NT2/D1 (cell line): Measurements from ENCODE around the gene NAGK.
"Not testable (repeated sequence)": the region's sequence is repeated elsewhere in the genome, so short reads cannot be mapped to it uniquely, and the experiment has no call there.

Experiments
- DNase-seq: peaks from one replicate; pipeline ENCODE4 v3.0.0-alpha.2; 2011; ENCODE audit warnings: low read depth, low spot score
- H3K27me3 ChIP-seq: 2 replicates; pipeline ENCODE4 v1.6.0; 2011; ENCODE audit warnings: mild to moderate bottlenecking; ENCODE audit not compliant: insufficient read length, insufficient read depth
- H3K36me3 ChIP-seq: 2 replicates; pipeline ENCODE4 v1.6.1; 2011; ENCODE audit warnings: mild to moderate bottlenecking, low read length, mixed read lengths; ENCODE audit not compliant: insufficient read depth, insufficient read length
- H3K4me1 ChIP-seq: 2 replicates; pipeline ENCODE4 v1.5.1; 2011; ENCODE audit not compliant: insufficient read depth, insufficient read length
- H3K4me3 ChIP-seq: 2 replicates; pipeline ENCODE4 v1.5.1; 2011; ENCODE audit warnings: low read depth; ENCODE audit not compliant: insufficient read length
- H3K9ac ChIP-seq: 2 replicates; pipeline ENCODE4 v1.6.0; 2011; ENCODE audit warnings: low read depth; ENCODE audit not compliant: insufficient read length
- H3K9me3 ChIP-seq: 2 replicates; pipeline ENCODE4 v1.5.1; 2011; ENCODE audit warnings: mild to moderate bottlenecking, low read length; ENCODE audit not compliant: insufficient read depth
- SUZ12 ChIP-seq: IDR thresholded peaks from 2 replicates; pipeline ENCODE4 v1.6.1; 2011; ENCODE audit not compliant: insufficient read length, insufficient read depth; ENCODE audit errors: extremely low read depth
- YY1 ChIP-seq: IDR thresholded peaks from 2 replicates; pipeline ENCODE4 v1.6.1; 2011; ENCODE audit not compliant: insufficient read length, insufficient read depth
- ZNF274 ChIP-seq: IDR thresholded peaks from 2 replicates; pipeline ENCODE4 v1.6.1; 2011; ENCODE audit warnings: mild to moderate bottlenecking, low read depth, low read length

Gene NAGK

DNA sequence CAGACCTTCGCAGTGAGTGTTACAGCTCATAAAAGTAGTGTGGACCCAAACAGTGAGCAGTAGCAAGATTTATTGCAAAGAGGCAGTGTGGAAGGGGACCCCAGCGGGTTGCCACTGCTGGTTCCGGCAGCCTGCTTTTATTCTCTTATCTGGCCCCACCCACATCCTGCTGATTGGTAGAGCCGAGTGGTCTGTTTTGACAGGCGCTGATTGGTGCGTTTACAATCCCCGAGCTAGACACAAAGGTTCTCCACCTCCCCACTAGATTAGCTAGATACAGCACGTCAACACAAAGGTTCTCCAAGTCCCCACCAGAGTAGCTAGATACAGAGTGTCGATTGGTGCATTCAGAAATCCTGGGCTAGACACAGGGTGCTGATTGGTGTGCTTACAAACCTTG lies 23.4 kb downstream of the NAGK start:
- H3K36me3 ChIP-seq, H3K9ac ChIP-seq, DNase-seq, H3K4me1 ChIP-seq, H3K27me3 ChIP-seq, H3K4me3 ChIP-seq: not testable (repeated sequence)
- peaks cover 24% of the 10 kb centered on the region; the same call in 1 of the 2 replicates for H3K9me3 ChIP-seq

DNA sequence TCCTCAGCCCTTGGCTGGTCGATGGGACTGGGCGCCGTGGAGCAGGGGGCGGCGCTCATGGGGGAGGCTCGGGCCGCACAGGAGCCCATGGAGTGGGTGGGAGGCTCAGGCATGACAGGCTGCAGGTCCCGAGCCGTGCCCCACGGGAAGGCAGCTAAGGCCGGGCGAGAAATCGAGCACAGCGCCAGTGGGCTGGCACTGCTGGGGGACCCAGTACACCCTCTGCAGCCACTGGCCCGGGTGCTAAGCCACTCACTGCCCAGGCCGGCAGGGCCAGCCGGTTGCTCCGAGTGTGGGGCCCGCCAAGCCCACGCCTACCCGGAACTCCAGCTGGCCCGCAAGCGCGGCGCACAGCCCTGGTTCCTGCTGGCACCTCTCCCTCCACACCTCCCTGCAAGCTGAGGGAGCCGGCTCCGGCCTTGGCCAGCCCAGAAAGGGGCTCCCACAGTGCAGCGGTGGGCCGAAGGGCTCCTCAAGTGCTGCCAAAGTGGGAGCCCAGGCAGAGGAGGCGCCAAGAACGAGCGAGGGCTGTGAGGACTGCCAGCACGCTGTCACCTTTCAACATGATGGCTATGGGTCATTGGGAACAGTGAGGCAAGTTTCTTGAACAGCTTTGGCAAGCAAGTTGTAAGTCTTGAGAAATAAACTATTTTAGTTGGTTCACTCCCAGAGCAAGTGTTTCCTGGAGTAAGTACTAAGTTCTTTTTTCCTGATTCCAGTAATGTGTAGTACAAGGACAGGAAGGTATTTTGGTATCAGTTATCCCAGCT lies 24.2 kb downstream of the NAGK start:
- DNase-seq, H3K36me3 ChIP-seq, H3K4me1 ChIP-seq, H3K9ac ChIP-seq, H3K4me3 ChIP-seq, H3K27me3 ChIP-seq: not testable (repeated sequence)
- H3K9me3 ChIP-seq, result peaks cover 24% of the 10 kb centered on the region; the same call in 1 of the 2 replicates

DNA sequence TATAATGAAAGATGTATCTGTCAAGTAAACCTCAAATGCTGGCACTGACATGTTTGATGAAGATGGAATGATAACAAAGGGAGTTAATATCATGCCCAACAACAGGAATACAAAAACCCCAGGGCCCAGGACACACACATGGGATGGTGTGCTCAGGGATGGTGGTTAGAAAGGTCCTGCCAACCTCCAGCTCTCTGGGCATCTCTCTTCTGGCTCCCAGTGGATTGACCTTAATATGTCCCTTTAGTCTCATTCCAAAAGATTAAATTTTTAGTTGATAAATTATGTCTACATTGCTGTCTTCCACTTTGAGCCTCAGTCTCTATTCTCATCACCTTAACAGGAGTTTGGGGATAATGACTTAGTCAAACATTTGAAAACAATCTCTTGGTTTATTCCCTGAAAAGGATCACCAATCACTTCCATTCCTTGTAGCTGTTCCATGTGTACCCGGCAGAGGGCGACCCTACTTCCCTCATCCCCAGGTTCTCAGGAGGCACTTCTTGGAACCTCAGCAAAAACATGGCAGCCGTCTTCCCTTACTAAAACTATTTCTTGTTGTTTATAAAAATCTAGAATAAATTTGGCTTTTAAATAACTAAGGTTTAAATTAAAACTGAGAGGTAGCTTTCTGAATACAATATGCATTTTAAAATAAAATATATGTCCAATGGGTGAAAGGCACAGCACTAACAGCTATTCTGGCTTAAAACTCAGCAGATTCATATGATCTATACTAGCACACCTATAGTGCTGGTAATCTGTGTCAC lies 31.9 kb downstream of the NAGK start:
- H3K9me3 ChIP-seq, result peaks cover 14% of the 10 kb centered on the region
- TF ChIP-seq ZNF274 (no peak), SUZ12 (no peak), YY1 (no peak)
- no peak overlapping the region for H3K9ac ChIP-seq
- H3K36me3 ChIP-seq, result no peaks in the 10 kb centered on the region
- no peaks in the 10 kb centered on the region for H3K27me3 ChIP-seq
- H3K4me1 ChIP-seq, result peaks cover 4% of the 10 kb centered on the region
- no peak overlapping the region for H3K4me3 ChIP-seq
- DNase-seq, result peak; percentile 49

DNA sequence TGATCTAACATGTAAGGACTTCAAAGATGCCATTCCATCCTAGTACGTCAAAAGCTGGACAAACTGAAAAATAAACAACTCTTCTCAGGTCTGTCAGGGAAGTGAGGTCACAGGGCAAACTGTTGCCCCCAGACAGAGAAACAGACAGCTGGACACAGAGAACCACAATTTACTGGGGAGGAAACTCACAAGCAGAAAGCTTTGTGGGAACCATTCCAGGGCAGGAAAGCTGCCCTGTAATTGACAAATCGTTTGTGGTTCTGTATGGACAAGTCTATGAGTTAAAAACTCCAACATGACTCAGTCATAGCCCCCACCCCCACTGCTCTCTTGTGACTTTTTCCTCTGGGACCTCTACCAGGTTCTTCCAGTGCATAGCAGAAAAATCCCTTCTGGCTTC lies 33.2 kb downstream of the NAGK start:
- no peak for DNase-seq
- H3K9ac ChIP-seq, result no peak overlapping the region

DNA sequence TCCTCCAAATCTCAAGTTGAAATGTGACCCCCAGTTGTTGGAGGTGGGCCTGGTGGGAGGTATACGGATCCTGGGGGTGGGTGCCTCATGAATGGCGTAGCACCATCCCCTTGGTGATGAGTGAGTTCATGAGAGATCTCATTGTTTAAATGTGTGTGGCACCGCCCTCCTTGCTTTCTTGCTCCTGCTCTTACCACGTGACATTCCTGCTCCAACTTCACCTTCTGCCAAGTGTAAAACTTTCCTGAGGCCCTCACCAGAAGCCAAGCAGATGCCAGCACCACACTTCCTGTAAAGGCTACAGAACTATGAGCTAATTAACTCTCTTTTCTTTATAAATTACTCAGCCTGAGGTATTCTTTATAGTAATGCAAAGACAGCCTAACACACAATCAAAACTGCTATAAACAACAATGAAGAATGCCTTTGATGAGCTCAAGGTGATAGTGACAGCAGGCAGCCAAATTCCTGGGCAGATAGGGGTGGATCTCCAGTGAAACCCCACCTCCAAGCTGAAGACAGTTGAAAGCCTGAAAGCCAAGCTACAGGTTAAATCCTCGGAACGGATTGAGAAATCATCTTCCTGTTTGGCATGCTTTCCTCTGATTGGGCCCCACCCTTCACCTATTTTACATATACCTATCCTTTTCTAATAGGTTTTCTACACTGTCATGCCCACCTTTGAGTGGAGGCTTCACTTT lies 34.7 kb downstream of the NAGK start:
- no peak for DNase-seq
- Histone ChIP-seq H3K4me1 (peaks cover 4% of the 10 kb centered on the region), H3K9ac (no peak overlapping the region), H3K9me3 (peaks cover 23% of the 10 kb centered on the region), H3K4me3 (no peak overlapping the region), H3K27me3 (no peaks in the 10 kb centered on the region), H3K36me3 (no peaks in the 10 kb centered on the region)
- no peak for TF ChIP-seq ZNF274
- TF ChIP-seq YY1, result no peak
- no peak for TF ChIP-seq SUZ12

More for the DNA sequence above, 33.2 kb downstream of the NAGK start:
- Histone ChIP-seq H3K9me3 (peaks cover 23% of the 10 kb centered on the region), H3K36me3 (no peaks in the 10 kb centered on the region), H3K27me3 (no peaks in the 10 kb centered on the region), H3K4me1 (peaks cover 4% of the 10 kb centered on the region), H3K4me3 (no peak overlapping the region)
- TF ChIP-seq SUZ12, result no peak
- no peak for TF ChIP-seq YY1
- no peak for TF ChIP-seq ZNF274

DNA sequence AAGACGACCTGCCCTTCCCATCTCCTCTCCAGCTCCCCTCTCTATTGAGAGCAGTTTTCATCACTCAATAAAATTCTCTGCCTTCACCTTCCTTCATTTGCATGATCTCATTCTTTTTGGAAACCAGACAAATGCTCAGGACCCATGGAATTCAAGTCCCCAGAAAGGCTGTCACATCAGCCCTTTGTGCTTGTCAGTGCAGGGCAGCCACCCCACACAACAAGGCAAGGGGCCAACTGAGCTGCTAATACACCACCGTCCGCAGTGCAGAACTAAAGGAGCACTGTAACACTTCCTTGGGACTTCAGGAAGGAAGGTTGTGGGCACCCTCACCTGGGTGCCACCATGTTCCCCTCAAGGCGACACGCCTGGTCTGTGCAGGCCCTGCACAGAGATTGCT lies 35.4 kb downstream of the NAGK start:
- H3K36me3 ChIP-seq, result no peaks in the 10 kb centered on the region
- no peak for TF ChIP-seq YY1
- no peak for TF ChIP-seq SUZ12
- no peak for TF ChIP-seq ZNF274

DNA sequence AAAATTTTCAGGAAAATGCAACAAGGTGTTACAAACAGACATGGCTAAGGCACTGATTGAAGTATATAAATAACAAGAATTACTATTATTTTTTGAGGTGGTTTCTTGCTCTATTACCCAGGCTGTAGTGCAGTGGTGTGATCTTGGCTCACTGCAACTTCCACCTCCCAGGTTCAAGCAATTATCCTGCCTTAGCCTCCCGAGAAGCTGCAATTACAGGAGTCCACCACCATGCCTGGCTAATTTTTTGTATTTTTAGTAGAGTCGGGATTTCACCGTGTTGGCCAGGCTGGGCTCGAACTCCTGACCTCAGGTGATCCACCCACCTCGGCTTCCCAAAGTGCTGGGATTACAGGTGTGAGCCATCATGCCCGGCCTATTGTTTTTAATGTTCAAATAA lies 38.0 kb downstream of the NAGK start:
- peaks cover 23% of the 10 kb centered on the region for H3K9me3 ChIP-seq
- not testable (repeated sequence) for H3K9ac ChIP-seq, H3K4me1 ChIP-seq, H3K27me3 ChIP-seq, DNase-seq, H3K4me3 ChIP-seq, H3K36me3 ChIP-seq

More for the DNA sequence above, 35.4 kb downstream of the NAGK start:
- Histone ChIP-seq H3K9me3 (peaks cover 23% of the 10 kb centered on the region), H3K27me3 (no peaks in the 10 kb centered on the region), H3K9ac (no peak overlapping the region), H3K4me1 (peaks cover 4% of the 10 kb centered on the region), H3K4me3 (no peak overlapping the region)
- no peak for DNase-seq
